Hepatocyte (in vitro differentiated cells): ENCODE measurements around the gene AGAP1. TPM values are rescaled to one million over a fixed set of nuclear protein-coding genes. Genes with fewer than 3 reads are reported as not detected.

Source experiments
- DNase-seq: peaks from one replicate; pipeline ENCODE4 v3.0.0-alpha.2; 2016; ENCODE audit warnings: low spot score
- H2AFZ ChIP-seq: fragments of 200-600 bp; sonication (generic); 2 replicates; pipeline ENCODE4 v1.6.0; 2016; ENCODE audit warnings: antibody characterized with exemption, mild to moderate bottlenecking
- H3K27ac ChIP-seq: fragments of 200-600 bp; sonication (generic); 2 replicates; pipeline ENCODE4 v1.5.1; 2016; ENCODE audit warnings: mild to moderate bottlenecking
- H3K27me3 ChIP-seq: fragments of 200-600 bp; sonication (generic); 2 replicates; pipeline ENCODE4 v1.6.1; 2016
- H3K36me3 ChIP-seq: fragments of 200-600 bp; sonication (generic); replicated peaks from 2 replicates; pipeline ENCODE4 v1.5.1; 2016; ENCODE audit warnings: low read depth; ENCODE audit not compliant: insufficient read depth
- H3K4me1 ChIP-seq: fragments of 200-600 bp; sonication (generic); 2 replicates; pipeline ENCODE4 v1.5.1; 2016; ENCODE audit warnings: mild to moderate bottlenecking, moderate library complexity; ENCODE audit not compliant: insufficient read depth
- H3K4me2 ChIP-seq: fragments of 200-600 bp; sonication (generic); 2 replicates; pipeline ENCODE4 v1.6.0; 2016
- H3K4me3 ChIP-seq: fragments of 200-600 bp; sonication (generic); 2 replicates; pipeline ENCODE4 v1.5.1; 2016; ENCODE audit warnings: mild to moderate bottlenecking
- H3K79me2 ChIP-seq: fragments of 200-600 bp; sonication (generic); 2 replicates; pipeline ENCODE4 v1.6.0; 2017; ENCODE audit warnings: mild to moderate bottlenecking
- H3K9me2 ChIP-seq: fragments of 200-600 bp; sonication (generic); replicated peaks from 2 replicates; pipeline ENCODE4 v1.6.0; 2017; ENCODE audit warnings: mild to moderate bottlenecking; ENCODE audit not compliant: insufficient read depth
- H3K9me3 ChIP-seq: fragments of 200-600 bp; sonication (generic); 2 replicates; pipeline ENCODE4 v1.5.1; 2016; ENCODE audit warnings: low read depth, mild to moderate bottlenecking
- H4K20me1 ChIP-seq: fragments of 200-600 bp; sonication (generic); 2 replicates; pipeline ENCODE4 v1.6.0; 2016; ENCODE audit warnings: mild to moderate bottlenecking; ENCODE audit not compliant: insufficient read depth, poor library complexity, severe bottlenecking
- EZH2 ChIP-seq: fragments of 200-600 bp; sonication (generic); IDR thresholded peaks from 2 replicates; pipeline ENCODE4 v1.6.1; 2016; ENCODE audit warnings: antibody characterized with exemption, mild to moderate bottlenecking, borderline replicate concordance
- EZH2phosphoT487 ChIP-seq: fragments of 200-600 bp; sonication (generic); IDR thresholded peaks from one replicate; pipeline ENCODE4 v1.6.1; 2018; ENCODE audit warnings: antibody characterized with exemption, mild to moderate bottlenecking, low read depth, moderate library complexity; ENCODE audit not compliant: unreplicated experiment, severe bottlenecking
- WGBS: methylation state at CpG from one replicate; pipeline ENCODE4 v1.1.6; 2016; ENCODE audit warnings: low lambda C conversion rate; ENCODE audit errors: missing lambda C conversion rate; 5-methylcytosine and 5-hydroxymethylcytosine counted together
- polyA plus RNA-seq: library from polyadenylated mRNA; unstranded; fragments of >200 nt; fragmentation: Nextera tagmentation; extraction: Ambion mirVana; gene quantifications from 2 replicates; pipeline ENCODE4 v1.2.1, GENCODE V29; 2016
- total RNA-seq: library from RNA; depleted of rRNA; stranded (reverse); fragments of >200 nt; gene quantifications from 2 replicates; pipeline ENCODE4 v1.2.3, GENCODE V29; 2014
- TF ChIP-seq, protein P1 (sequence below): fragments of 200-600 bp; sonication (generic); IDR thresholded peaks from 2 replicates; pipeline ENCODE4 v1.5.1; 2016; ENCODE audit warnings: antibody characterized with exemption, mild to moderate bottlenecking; ENCODE audit not compliant: poor library complexity

Gene AGAP1
- total and polyA plus RNA-seq, 2 experiments from 2014 or later = 12.1 to 20.0 TPM

DNA sequence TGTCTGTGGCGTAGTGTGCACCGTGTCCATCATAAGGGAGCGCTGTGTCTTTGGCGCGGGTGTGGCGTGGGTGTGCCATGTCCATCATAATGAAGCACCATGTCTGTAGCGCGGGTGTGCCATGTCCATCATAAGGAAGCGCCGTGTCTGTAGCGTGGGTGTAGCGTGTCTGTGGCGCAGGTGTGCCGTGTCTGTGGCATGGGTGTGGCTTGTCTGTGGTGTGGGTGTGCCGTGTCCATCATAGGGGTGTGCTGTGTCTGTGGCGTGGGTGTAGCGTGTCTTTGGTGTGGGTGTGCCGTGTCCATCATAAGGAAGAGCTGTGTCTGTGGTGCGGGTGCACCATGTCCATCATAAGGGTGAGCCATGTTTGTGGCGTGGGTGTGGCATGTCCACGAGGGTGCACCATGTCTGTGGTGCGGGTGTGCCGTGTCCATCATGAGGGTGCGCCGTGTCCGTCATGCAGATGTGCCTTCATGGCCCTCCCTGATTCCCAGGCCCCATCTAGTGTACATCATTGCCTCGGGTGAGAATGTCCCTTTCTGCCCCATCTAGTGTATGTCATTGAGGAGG, 399.4 kb downstream of the AGAP1 start:
- H3K4me1 ChIP-seq = no peaks in the 10 kb centered on the region
- H4K20me1 ChIP-seq = no peaks in the 10 kb centered on the region
- no peaks in the 10 kb centered on the region for H3K79me2 ChIP-seq
- H3K27me3 ChIP-seq = no peaks in the 10 kb centered on the region
- H3K9me3 ChIP-seq = no peaks in the 10 kb centered on the region
- WGBS = 97% methylated on average over 27 of the region's 27 CpGs
- no peak for DNase-seq
- H3K36me3 ChIP-seq = no peaks in the 10 kb centered on the region
- H3K4me2 ChIP-seq = no peak overlapping the region
- H3K9me2 ChIP-seq = no peaks in the 10 kb centered on the region
- no peak overlapping the region for H3K4me3 ChIP-seq
- no peak overlapping the region for H3K27ac ChIP-seq
- TF ChIP-seq EZH2phosphoT487 (no peak), EZH2 (no peak)
- TF ChIP-seq, protein P1, sequence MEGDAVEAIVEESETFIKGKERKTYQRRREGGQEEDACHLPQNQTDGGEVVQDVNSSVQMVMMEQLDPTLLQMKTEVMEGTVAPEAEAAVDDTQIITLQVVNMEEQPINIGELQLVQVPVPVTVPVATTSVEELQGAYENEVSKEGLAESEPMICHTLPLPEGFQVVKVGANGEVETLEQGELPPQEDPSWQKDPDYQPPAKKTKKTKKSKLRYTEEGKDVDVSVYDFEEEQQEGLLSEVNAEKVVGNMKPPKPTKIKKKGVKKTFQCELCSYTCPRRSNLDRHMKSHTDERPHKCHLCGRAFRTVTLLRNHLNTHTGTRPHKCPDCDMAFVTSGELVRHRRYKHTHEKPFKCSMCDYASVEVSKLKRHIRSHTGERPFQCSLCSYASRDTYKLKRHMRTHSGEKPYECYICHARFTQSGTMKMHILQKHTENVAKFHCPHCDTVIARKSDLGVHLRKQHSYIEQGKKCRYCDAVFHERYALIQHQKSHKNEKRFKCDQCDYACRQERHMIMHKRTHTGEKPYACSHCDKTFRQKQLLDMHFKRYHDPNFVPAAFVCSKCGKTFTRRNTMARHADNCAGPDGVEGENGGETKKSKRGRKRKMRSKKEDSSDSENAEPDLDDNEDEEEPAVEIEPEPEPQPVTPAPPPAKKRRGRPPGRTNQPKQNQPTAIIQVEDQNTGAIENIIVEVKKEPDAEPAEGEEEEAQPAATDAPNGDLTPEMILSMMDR = no peak
- no peak overlapping the region for H2AFZ ChIP-seq

DNA sequence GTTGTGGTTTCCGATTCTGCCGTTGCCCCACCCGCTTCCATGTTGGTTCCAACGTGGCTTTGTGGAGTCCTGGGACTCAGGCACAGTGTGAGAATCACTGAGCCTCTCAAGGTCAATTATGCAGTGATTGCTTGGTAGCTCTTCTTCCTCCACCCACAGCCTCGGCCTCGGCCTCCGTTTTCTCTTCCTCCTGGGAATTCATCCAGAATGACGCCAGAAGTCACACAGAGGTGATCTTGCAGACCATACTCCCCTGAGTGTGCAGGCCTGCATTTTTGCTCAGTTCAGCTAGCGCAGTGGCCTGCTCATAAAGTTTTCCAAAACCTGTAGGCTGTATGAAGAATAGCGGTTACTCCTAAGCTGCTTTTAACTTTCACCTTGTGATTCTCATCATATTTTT, 401.0 kb downstream of the AGAP1 start:
- no peaks in the 10 kb centered on the region for H3K36me3 ChIP-seq
- no peak for DNase-seq
- H3K79me2 ChIP-seq = no peaks in the 10 kb centered on the region
- no peak overlapping the region for H3K27ac ChIP-seq
- no peaks in the 10 kb centered on the region for H4K20me1 ChIP-seq
- H3K4me3 ChIP-seq = no peak overlapping the region
- TF ChIP-seq EZH2 (no peak), EZH2phosphoT487 (no peak)
- TF ChIP-seq, protein P1 = no peak
- WGBS = 96% methylated on average over 10 of the region's 10 CpGs
- H3K9me3 ChIP-seq = no peaks in the 10 kb centered on the region
- no peaks in the 10 kb centered on the region for H3K4me1 ChIP-seq
- no peak overlapping the region for H2AFZ ChIP-seq
- no peak overlapping the region for H3K4me2 ChIP-seq
- H3K27me3 ChIP-seq = no peaks in the 10 kb centered on the region
- no peaks in the 10 kb centered on the region for H3K9me2 ChIP-seq

DNA sequence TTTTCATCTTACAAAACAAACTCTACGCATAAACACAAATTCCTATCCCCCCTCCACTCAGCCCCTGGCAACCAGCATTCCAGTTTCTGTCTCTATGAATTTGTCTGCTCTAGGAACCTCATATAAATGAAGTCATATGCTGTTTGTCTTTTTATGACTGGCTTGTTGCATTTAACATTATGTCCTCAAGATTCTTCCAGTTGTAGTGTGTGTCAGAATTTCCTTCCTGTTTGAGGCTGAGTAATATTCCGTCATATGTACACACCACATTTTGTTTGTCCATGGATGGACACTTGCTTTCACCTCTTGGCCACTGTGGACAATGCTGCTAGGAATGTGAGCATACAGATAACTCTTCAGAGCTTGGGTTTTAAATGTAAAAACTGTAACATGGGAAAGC, 402.2 kb downstream of the AGAP1 start:
- Histone ChIP-seq H3K36me3 (no peaks in the 10 kb centered on the region), H2AFZ (no peak overlapping the region), H3K27me3 (no peaks in the 10 kb centered on the region), H4K20me1 (no peaks in the 10 kb centered on the region), H3K4me3 (no peak overlapping the region), H3K27ac (peak overlapping the region; percentile 56), H3K9me2 (no peaks in the 10 kb centered on the region), H3K4me2 (no peak overlapping the region), H3K9me3 (no peaks in the 10 kb centered on the region), H3K4me1 (no peaks in the 10 kb centered on the region), H3K79me2 (no peaks in the 10 kb centered on the region)
- TF ChIP-seq, protein P1 = no peak
- TF ChIP-seq EZH2 = no peak
- TF ChIP-seq EZH2phosphoT487 = no peak
- DNase-seq = no peak
- WGBS = 95% methylated on average over 2 of the region's 2 CpGs
